Heart left ventricle (tissue), 13 donors: ENCODE data around the gene FBXL17.

Source experiments
- CTCF ChIP-seq, 12 donors: fragments of 200-600 bp; sonication (generic) in 4 of 12; IDR thresholded peaks; one replicate each; pipeline versions ENCODE4 v1.5.0 to v1.8.0; 2018 to 2022; ENCODE audit warnings: antibody characterized with exemption in 12 of 12, mild to moderate bottlenecking in 5 of 12
- POLR2A ChIP-seq, 2 donors: fragments of 450-650 bp; IDR thresholded peaks; one replicate each; pipeline ENCODE4 v1.6.1; 2017; ENCODE audit warnings: antibody characterized with exemption in 2 of 2, mild to moderate bottlenecking in 2 of 2, moderate library complexity in 2 of 2
- donor health status: ischemic (EF 13 %, LVEDD 7.1; RV severe dilation, severe dysfunction).
- donor health status: DM: no; HTN: yes; CAD: no.
- donor health status: DM: no; HTN: no; CAD: no.
- donor health status: ischemic (EF 25% LVEDD 6.9; RV normal size, moderate dysfunction).
- donor health status: ischemic (EF 25% LVEDD 5.7; RV mildly dilated, moderate dysfunction).
- donor health status: ischemic (EF 35%, LVEDD 5.7; RV mildly dilated, moderate dysfunction).
- donor health status: nonischemic (EF 11% LVEDD 7.7; RV severe dilation, severe dysfunction).
- donor health status: DM: yes; HTN: yes; CAD: no.
- donor health status: PGD.
- donor health status: ischemic (EF 29% LVEDD 5.4; RV normal size, mild dysfunction).
- donor health status: nonischemic (EF 23%, LVEDD 6.1; RV moderate dilation, normal function).

DNA sequence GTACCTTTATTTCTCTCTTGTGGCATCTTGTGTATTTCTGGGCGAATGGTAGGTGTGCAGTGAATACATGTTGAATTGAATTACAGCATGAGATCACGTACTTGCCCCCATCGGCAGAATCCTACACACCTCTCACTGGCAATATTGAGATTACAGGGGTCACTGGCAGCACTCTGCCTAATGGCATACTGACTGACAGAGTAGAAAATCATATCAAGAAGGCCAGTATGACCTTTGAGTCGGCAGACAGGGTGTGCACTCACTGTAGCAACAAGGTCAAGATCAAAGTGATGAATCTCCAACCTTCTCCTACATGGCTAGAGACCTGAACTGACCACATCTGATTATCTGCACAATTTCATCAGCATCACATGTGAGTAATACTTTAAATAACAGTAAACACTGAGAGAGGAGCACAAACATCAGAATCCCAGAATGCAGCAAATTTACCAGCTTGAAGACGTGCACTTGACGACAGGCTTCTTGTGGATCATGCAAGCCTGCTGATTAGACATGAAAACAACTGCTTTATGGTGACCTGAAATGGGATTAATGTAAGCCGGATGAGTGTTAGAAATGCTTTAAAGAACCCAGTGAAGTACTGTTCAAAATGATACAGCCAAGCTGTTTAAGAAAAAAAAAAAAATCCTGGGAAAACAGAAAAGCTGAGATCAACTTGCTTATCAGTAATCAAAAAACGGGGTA is 444.1 kb downstream of the FBXL17 start:
- TF ChIP-seq CTCF (IDR thresholded peaks at IDR 0.05) (no peak), POLR2A (IDR thresholded peaks at IDR 0.05) (no peak)
